NCI-H82 (cell line): Measurements from ENCODE around the gene HNRNPUL1.
A peak's percentile ranks its signal among the peaks of the same experiment; 100 is the strongest.

Experiments
- DNase-seq: peaks from one replicate; lab custom pipeline; 2025; lab: John Stamatoyannopoulos, UW

HNRNPUL1 gene

DNA sequence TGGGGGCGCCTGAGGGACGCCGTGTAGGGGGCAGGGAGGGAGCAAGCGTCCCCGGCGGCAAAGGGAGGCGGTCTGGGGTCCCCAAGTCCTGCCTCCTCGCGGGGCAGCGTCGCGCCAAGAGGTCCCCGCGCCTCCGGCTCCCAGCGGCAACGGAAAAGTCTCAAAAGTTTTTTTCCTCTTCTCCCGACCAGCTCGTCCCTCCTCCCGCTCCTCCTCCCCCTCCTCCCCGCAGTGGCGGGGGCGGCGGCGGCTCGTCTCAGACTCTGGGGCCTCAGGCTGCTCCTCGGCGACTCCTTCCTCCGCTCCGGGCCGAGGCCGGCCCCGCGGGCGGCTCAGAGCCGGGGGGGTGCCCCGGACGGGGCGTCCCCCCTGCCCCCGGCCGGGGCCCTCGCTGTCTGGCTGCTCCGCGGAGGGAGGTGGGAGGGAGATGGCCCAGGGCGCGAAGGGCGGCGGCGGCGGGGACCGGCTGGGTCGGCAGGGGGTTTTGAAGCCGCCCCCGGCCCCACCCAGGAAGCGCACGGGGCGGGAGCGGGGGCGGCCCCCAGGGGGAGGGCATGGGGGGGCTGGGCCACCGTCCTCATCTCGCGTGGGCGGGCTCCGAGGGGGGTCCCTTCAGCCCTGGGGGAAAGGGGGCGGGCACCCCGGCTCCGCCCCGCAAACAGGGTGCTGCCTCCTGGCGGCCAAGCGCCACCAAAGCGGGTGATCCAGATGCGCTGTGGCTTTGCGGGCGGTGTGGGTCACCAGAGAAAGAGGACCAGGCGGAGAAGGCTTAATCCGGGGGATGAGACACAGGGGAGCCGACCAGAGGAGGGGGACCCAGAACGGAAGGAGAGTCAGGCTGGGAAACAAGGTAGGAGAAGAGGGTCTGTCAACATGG is 89.5 kb downstream of the HNRNPUL1 start, which contains the start of gene TGFB1:
TGFB1 (minus strand) TSS at position 457 of the 877 bp plus-strand sequence. CDS start 878 bp downstream, outside the sequence.
- peak; percentile 89 for DNase-seq

DNA sequence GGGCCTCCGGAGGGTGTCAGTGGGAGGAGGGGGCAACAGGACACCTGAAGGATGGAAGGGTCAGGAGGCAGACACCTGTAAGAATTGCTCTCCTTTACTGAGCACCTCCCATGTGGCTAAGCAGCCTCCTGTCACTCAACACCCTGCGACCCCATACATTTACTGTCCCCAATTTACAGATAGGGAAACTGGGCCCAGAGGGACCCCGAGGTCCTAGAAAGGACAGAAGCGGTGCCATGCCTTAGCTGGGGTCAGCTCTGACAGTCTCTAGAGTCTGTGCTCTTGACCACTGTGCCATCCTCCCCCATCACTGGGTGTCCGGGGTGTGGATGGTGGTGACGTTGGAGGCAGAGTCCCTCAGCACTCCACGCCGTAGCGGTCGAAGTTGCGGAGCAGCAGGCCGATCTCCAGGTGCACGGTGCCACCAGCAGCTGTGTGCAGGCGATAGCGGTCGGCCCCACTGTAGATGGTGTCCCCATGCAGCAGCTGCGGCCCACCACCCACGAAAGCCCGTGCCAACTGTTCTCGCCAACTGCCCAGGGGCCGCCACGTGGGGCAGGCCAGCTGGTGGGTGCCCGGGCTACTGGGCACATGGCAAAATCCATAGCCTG is 90.3 kb downstream of the HNRNPUL1 start:
- no peak for DNase-seq

DNA sequence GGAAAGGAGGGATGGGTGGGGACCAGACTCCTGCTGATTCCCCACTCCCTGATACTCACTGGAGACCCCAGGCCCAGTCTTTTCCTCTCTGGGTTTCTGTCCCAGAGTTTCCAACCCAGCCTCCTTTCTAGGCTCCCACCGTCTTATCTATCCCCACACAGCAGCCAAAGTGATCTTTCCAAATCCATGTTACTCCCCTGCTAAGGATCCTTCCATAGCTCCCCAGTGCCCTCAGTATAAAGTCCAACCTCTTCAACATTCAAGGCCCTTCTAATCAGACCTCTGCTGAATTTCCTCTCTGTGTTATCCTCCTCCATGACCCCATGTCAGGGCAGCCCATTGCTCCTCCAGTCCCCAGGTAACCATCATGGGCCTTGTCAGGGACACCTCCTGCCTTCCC is 90.9 kb downstream of the HNRNPUL1 start:
- DNase-seq, result no peak

DNA sequence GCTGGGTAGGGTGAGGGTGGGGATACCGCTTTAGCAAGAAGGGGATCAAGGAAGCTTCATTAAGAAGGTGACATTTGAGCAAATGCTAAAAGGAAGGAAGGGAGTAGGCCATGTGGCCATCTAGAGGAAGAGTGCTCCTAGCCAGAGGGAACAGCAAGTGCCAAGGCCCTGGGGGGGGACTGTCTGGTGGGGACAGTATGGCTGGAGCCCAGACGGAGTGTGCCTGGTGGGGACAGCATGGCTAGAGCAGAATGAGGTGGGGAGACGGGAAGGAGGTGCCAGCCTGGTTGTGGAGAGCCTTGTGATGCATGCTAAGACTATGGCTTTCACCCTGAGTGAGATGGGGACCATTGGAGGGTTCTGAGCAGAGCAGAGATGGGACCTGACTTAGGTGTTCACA is 91.6 kb downstream of the HNRNPUL1 start:
- no peak for DNase-seq

DNA sequence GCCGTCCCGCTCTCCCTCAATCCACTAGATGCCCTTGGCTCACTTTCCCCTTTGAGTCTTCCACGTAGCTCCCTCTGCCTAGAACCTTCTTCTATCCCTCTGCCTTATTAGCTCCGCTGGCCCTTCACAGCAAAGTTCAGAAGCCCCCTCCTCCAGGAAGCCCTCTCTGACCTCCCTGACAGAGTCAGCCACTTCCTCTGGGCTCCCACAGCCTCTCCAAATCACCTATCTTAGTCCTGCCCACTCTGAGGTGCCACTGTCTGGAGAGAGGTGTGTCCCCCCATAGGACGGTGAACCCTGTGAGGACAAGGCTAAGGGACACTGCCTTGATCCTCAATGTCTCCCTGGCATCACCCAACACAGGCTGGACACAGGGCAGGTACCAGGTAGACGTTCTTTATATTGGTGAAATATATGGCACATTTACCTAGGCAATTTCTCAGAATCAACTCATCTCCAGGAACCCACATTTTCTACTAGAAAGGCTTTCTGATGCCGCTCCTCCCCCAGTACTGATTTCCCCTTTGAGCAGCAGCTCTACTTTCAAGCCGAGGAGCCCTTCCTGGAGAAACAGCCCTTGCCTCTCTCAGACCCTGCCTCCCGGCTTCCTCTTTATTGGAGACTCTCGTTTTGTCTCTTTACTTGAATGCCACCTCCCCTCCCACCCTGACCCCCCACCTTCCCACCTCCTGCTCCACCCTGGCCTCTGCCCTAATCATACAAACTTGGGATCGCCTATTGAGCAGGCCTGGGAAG is 93.0 kb downstream of the HNRNPUL1 start:
- no peak for DNase-seq
